Glutamatergic neuron (in vitro differentiated cells): ENCODE measurements around the gene LAMC1. TPM values are rescaled to one million over a fixed set of nuclear protein-coding genes. Genes with fewer than 3 reads are reported as not detected.

ENCODE experiments used
- DNase-seq: peaks from one replicate; pipeline ENCODE4 v3.0.0; 2022
- H3K27ac Mint-ChIP-seq: one replicate; pipeline ENCODE4 v1.8.0; 2020; ENCODE audit warnings: mild to moderate bottlenecking, mixed read lengths, inconsistent platforms; ENCODE audit not compliant: unreplicated experiment
- H3K27me3 Mint-ChIP-seq: one replicate; pipeline ENCODE4 v1.8.0; 2020; ENCODE audit warnings: mild to moderate bottlenecking, moderate library complexity, mixed read lengths, inconsistent platforms; ENCODE audit not compliant: unreplicated experiment
- H3K36me3 Mint-ChIP-seq: one replicate; pipeline ENCODE4 v1.8.0; 2020; ENCODE audit warnings: mild to moderate bottlenecking, mixed read lengths, inconsistent platforms; ENCODE audit not compliant: unreplicated experiment
- H3K4me1 Mint-ChIP-seq: one replicate; pipeline ENCODE4 v1.8.0; 2020; ENCODE audit warnings: mild to moderate bottlenecking, low read depth, mixed read lengths, inconsistent platforms; ENCODE audit not compliant: unreplicated experiment
- H3K4me3 Mint-ChIP-seq: one replicate; pipeline ENCODE4 v1.8.0; 2020; ENCODE audit warnings: mild to moderate bottlenecking, mixed read lengths, inconsistent platforms; ENCODE audit not compliant: unreplicated experiment
- H3K9me3 Mint-ChIP-seq: one replicate; pipeline ENCODE4 v1.8.0; 2020; ENCODE audit warnings: mild to moderate bottlenecking, moderate library complexity, mixed read lengths, inconsistent platforms; ENCODE audit not compliant: unreplicated experiment
- total RNA-seq: library from RNA; stranded (reverse); fragmentation: NEBNext Ultra II Directional; extraction: Animal tissue kit (Norgen Biotek cat#: 25700); gene quantifications from one replicate; pipeline ENCODE4 v1.2.1, GENCODE V29; 2021; ENCODE audit not compliant: unreplicated experiment
- TF ChIP-seq, protein P1 (sequence below): fragments of 200-600 bp; sonication (generic); IDR thresholded peaks from one replicate; pipeline ENCODE4 v1.5.0; 2021; ENCODE audit not compliant: partially characterized antibody, unreplicated experiment

The LAMC1 gene
- total RNA-seq, 1 donor from 2014 or later, result 51.8 TPM

GRCh38 chr1:183024317-183025009 is 1.2 kb downstream of the LAMC1 start:
- peaks cover 7% of the 10 kb centered on the region for H3K9me3 Mint-ChIP-seq
- peak overlapping the region; percentile 82 for H3K27ac Mint-ChIP-seq
- H3K4me1 Mint-ChIP-seq, result peaks cover 29% of the 10 kb centered on the region

GRCh38 chr1:183025010-183025337 is 1.8 kb downstream of the LAMC1 start:
- DNase-seq, result no peak
- peaks cover 11% of the 10 kb centered on the region for H3K27me3 Mint-ChIP-seq
- H3K4me1 Mint-ChIP-seq, result peaks cover 29% of the 10 kb centered on the region
- TF ChIP-seq, protein P1, sequence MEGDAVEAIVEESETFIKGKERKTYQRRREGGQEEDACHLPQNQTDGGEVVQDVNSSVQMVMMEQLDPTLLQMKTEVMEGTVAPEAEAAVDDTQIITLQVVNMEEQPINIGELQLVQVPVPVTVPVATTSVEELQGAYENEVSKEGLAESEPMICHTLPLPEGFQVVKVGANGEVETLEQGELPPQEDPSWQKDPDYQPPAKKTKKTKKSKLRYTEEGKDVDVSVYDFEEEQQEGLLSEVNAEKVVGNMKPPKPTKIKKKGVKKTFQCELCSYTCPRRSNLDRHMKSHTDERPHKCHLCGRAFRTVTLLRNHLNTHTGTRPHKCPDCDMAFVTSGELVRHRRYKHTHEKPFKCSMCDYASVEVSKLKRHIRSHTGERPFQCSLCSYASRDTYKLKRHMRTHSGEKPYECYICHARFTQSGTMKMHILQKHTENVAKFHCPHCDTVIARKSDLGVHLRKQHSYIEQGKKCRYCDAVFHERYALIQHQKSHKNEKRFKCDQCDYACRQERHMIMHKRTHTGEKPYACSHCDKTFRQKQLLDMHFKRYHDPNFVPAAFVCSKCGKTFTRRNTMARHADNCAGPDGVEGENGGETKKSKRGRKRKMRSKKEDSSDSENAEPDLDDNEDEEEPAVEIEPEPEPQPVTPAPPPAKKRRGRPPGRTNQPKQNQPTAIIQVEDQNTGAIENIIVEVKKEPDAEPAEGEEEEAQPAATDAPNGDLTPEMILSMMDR, result no peak
- no peaks in the 10 kb centered on the region for H3K36me3 Mint-ChIP-seq
- peak overlapping the region; percentile 95 for H3K4me3 Mint-ChIP-seq
- H3K9me3 Mint-ChIP-seq, result peaks cover 7% of the 10 kb centered on the region
- H3K27ac Mint-ChIP-seq, result peak overlapping the region; percentile 82

More at GRCh38 chr1:183024317-183025009, 1.2 kb downstream of the LAMC1 start:
- TF ChIP-seq, protein P1, result no peak
- Mint-ChIP-seq H3K4me3 (peak overlapping the region; percentile 95), H3K27me3 (peaks cover 11% of the 10 kb centered on the region), H3K36me3 (no peaks in the 10 kb centered on the region)
- no peak for DNase-seq

- peaks cover 29% of the 10 kb centered on the region for H3K4me1 Mint-ChIP-seq
- peak overlapping the region; percentile 95 for H3K4me3 Mint-ChIP-seq
These were observed 2.9 kb downstream of the LAMC1 start for GRCh38 chr1:183025782-183026774.

DNA sequence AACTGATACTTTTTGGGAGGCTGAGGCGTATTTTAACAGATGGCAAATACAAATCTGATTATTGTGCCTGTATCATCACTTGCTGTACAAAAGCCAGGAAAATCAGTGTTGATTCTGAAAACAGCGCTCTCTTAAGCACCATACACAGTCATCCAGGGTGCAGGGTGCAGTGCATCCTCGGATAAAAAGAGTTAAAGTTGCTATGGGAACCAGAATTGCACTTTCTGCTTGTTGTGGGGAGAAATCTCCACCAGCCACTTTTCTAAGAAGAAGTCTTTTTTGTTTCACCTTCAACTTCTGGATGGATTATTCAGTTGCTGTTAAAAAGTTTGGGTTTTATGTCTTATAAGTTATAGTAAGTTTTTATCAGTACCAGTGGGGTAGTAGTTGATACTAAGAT is 3.8 kb downstream of the LAMC1 start:
- Mint-ChIP-seq H3K4me1 (peaks cover 25% of the 10 kb centered on the region), H3K36me3 (no peaks in the 10 kb centered on the region), H3K9me3 (peaks cover 7% of the 10 kb centered on the region), H3K4me3 (peak overlapping the region; percentile 22), H3K27me3 (peaks cover 8% of the 10 kb centered on the region), H3K27ac (no peak overlapping the region)
- DNase-seq, result no peak
- TF ChIP-seq, protein P1, result no peak

More at GRCh38 chr1:183025782-183026774, 2.9 kb downstream of the LAMC1 start:
- Mint-ChIP-seq H3K36me3 (no peaks in the 10 kb centered on the region), H3K9me3 (peaks cover 7% of the 10 kb centered on the region), H3K27me3 (peaks cover 11% of the 10 kb centered on the region), H3K27ac (no peak overlapping the region)
- TF ChIP-seq, protein P1, result no peak
- no peak for DNase-seq
